Measurements from ENCODE around the gene KCNA5.
A peak's percentile ranks its signal among the peaks of the same experiment; 100 is the strongest.

Gene KCNA5

DNA sequence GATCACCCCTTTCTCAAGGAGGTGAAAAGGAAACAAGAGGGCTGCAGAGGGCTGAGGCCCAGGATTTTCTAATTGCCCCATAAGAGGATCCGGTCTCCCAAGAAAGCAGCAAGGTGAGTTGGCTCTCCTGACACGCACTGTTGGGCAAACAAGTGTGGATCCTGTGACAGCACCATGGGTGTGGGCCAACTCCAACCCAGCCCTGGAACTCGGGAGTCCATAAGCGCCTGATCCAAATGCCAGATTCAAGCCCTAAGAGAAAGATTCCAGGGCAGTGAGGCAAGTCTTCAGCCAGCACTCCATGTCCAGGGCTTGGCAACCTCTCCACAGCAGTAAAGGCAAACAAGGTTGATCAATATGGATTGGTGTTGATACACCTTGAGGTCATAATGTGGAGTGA lies 33.1 kb downstream of the KCNA5 start:
- no peak overlapping the region for H3K9ac ChIP-seq (ENCODE audit: low read depth, low read length, poor library complexity)
- no peak overlapping the region for H3K14ac ChIP-seq (ENCODE audit: low read length)

DNA sequence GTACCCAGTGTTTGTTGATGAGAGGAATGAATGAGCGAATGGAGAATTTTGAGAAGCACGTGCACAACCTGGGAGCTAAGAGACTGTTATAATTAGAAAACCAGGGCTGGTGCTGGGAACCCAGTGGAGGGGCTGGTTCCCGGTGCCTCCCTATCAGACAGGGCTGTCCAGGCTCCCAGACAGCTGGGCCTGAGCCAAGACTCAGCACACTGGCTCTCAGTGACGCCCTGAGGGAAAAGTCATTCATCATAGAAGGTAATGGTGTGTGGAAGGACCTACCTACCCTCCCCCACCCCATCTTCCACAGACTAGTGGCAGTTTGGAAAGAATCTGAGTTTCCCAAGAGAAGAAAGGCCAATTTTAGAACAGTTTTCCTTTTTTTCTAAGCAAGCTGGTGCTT lies 34.7 kb downstream of the KCNA5 start:
- H3K4me2 ChIP-seq (ENCODE audit: insufficient read depth, low read length, poor library complexity, severe bottlenecking): no peak overlapping the region
- DNase-seq (ENCODE audit: low spot score): no peak
- no peak overlapping the region for H3K4ac ChIP-seq (ENCODE audit: low read length)
- no CpG with 5 or more reads among the region's 4 CpGs for WGBS, 2 donors (ENCODE audit: extremely low coverage in 2 of 2, insufficient read length in 2 of 2, insufficient replicate concordance in 1 of 2)
- H3K4me3 ChIP-seq (ENCODE audit: low read length in 2 of 2): no peak overlapping the region
- no peak overlapping the region for H3K23ac ChIP-seq (ENCODE audit: low read depth, low read length, poor library complexity)
- peaks cover 0 to 2% of the 10 kb centered on the region in 2 donors for H3K4me1 ChIP-seq (ENCODE audit: control insufficient read depth in 2 of 2, insufficient read depth in 1 of 2, low read depth in 1 of 2, low read length in 2 of 2)
- H3K9ac ChIP-seq (ENCODE audit: low read depth, low read length, poor library complexity): no peak overlapping the region
- no peaks in the 10 kb centered on the region for H3K9me3 ChIP-seq (replicated peaks in 1 of 2; ENCODE audit: control insufficient read depth in 2 of 2, insufficient read depth in 1 of 2, low read depth in 1 of 2, low read length in 2 of 2)
- no peak overlapping the region for H4K8ac ChIP-seq (ENCODE audit: low read depth, low read length)
- H3K18ac ChIP-seq (ENCODE audit: low read length): no peak overlapping the region
- H4K91ac ChIP-seq (ENCODE audit: low read depth, low read length, poor library complexity): no peak overlapping the region
- H3K79me1 ChIP-seq (ENCODE audit: low read depth, low read length): no peaks in the 10 kb centered on the region
- H3K27ac ChIP-seq (replicated peaks; ENCODE audit: low read length): no peak overlapping the region
- H3K14ac ChIP-seq (ENCODE audit: low read length): no peak overlapping the region
- no peak overlapping the region for H2BK120ac ChIP-seq (ENCODE audit: low read depth, low read length)
- H2AFZ ChIP-seq (ENCODE audit: low read length): no peak overlapping the region
- H3K27me3 ChIP-seq (ENCODE audit: control insufficient read depth in 3 of 3, insufficient read depth in 3 of 3, low read depth in 1 of 3, low read length in 3 of 3): peaks cover 0 to 10% (median 0%) of the 10 kb centered on the region in 3 experiments
- H2BK15ac ChIP-seq (ENCODE audit: low read length): no peak overlapping the region
- no peak overlapping the region for H2BK5ac ChIP-seq (ENCODE audit: low read length)
- H2BK12ac ChIP-seq (ENCODE audit: low read length): no peak overlapping the region
- no peak overlapping the region for H2AK5ac ChIP-seq (ENCODE audit: low read depth, low read length)
- no peaks in the 10 kb centered on the region for H3K36me3 ChIP-seq (replicated peaks in 1 of 2; ENCODE audit: control insufficient read depth in 2 of 2, insufficient read depth in 2 of 2, low read length in 2 of 2)

More for the DNA sequence above, 33.1 kb downstream of the KCNA5 start:
- no peak overlapping the region for H3K4me2 ChIP-seq (ENCODE audit: insufficient read depth, low read length, poor library complexity, severe bottlenecking)
- H4K8ac ChIP-seq (ENCODE audit: low read depth, low read length): no peak overlapping the region
- no peak overlapping the region for H2AFZ ChIP-seq (ENCODE audit: low read length)
- no peak overlapping the region for H4K91ac ChIP-seq (ENCODE audit: low read depth, low read length, poor library complexity)
- H3K79me1 ChIP-seq (ENCODE audit: low read depth, low read length): no peaks in the 10 kb centered on the region
- no peak overlapping the region for H3K18ac ChIP-seq (ENCODE audit: low read length)
- H3K4me3 ChIP-seq (ENCODE audit: low read length in 2 of 2): no peak overlapping the region
- H2BK120ac ChIP-seq (ENCODE audit: low read depth, low read length): no peak overlapping the region
- no peak overlapping the region for H2BK15ac ChIP-seq (ENCODE audit: low read length)
- DNase-seq (ENCODE audit: low spot score): no peak
- peaks cover 0 to 2% of the 10 kb centered on the region in 2 donors for H3K4me1 ChIP-seq (ENCODE audit: control insufficient read depth in 2 of 2, insufficient read depth in 1 of 2, low read depth in 1 of 2, low read length in 2 of 2)
- no peak overlapping the region for H3K23ac ChIP-seq (ENCODE audit: low read depth, low read length, poor library complexity)
- H3K36me3 ChIP-seq (replicated peaks in 1 of 2; ENCODE audit: control insufficient read depth in 2 of 2, insufficient read depth in 2 of 2, low read length in 2 of 2): no peaks in the 10 kb centered on the region
- no peak overlapping the region for H3K27ac ChIP-seq (replicated peaks; ENCODE audit: low read length)
- H3K9me3 ChIP-seq (replicated peaks in 1 of 2; ENCODE audit: control insufficient read depth in 2 of 2, insufficient read depth in 1 of 2, low read depth in 1 of 2, low read length in 2 of 2): no peaks in the 10 kb centered on the region
- WGBS, 2 donors (ENCODE audit: extremely low coverage in 2 of 2, insufficient read length in 2 of 2, insufficient replicate concordance in 1 of 2): no CpG with 5 or more reads among the region's 4 CpGs
- no peak overlapping the region for H3K4ac ChIP-seq (ENCODE audit: low read length)
- H2BK12ac ChIP-seq (ENCODE audit: low read length): no peak overlapping the region
- H2AK5ac ChIP-seq (ENCODE audit: low read depth, low read length): no peak overlapping the region
- H3K27me3 ChIP-seq (ENCODE audit: control insufficient read depth in 3 of 3, insufficient read depth in 3 of 3, low read depth in 1 of 3, low read length in 3 of 3): peaks cover 0 to 10% (median 0%) of the 10 kb centered on the region in 3 experiments
- no peak overlapping the region for H2BK5ac ChIP-seq (ENCODE audit: low read length)

DNA sequence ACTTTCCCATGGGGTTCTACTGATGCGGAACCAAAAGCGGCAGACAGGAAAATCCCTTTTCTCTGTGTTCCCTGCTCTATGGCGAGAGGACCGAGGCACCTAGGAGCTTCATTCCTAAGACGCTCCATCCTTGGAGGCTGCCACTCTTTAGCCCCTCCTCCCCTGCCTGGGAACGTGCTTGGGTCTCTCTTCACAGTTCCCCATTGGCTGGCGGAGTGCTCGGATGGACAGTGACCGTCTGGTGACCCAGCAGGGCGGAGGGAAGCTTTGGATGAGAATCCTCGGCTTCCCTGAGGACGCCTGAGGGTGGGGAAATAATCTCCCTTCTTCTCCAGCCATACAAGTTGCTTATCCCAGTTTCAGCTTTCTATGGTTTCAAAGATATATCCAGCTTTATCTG lies 37.3 kb downstream of the KCNA5 start:
- Histone ChIP-seq H3K79me1 (ENCODE audit: low read depth, low read length) (no peaks in the 10 kb centered on the region), H3K4me2 (ENCODE audit: insufficient read depth, low read length, poor library complexity, severe bottlenecking) (no peak overlapping the region), H3K27me3 (ENCODE audit: control insufficient read depth in 3 of 3, insufficient read depth in 3 of 3, low read depth in 1 of 3, low read length in 3 of 3) (peaks cover 0 to 10% (median 0%) of the 10 kb centered on the region in 3 experiments), H3K9ac (ENCODE audit: low read depth, low read length, poor library complexity) (no peak overlapping the region), H4K91ac (ENCODE audit: low read depth, low read length, poor library complexity) (no peak overlapping the region), H3K4me3 (ENCODE audit: low read length in 2 of 2) (no peak overlapping the region), H2BK5ac (ENCODE audit: low read length) (no peak overlapping the region), H4K8ac (ENCODE audit: low read depth, low read length) (no peak overlapping the region), H3K4me1 (ENCODE audit: control insufficient read depth in 2 of 2, insufficient read depth in 1 of 2, low read depth in 1 of 2, low read length in 2 of 2) (peaks cover 0 to 2% of the 10 kb centered on the region in 2 donors), H3K9me3 (replicated peaks in 1 of 2; ENCODE audit: control insufficient read depth in 2 of 2, insufficient read depth in 1 of 2, low read depth in 1 of 2, low read length in 2 of 2) (no peaks in the 10 kb centered on the region), H3K4ac (ENCODE audit: low read length) (no peak overlapping the region), H3K23ac (ENCODE audit: low read depth, low read length, poor library complexity) (no peak overlapping the region), H2BK15ac (ENCODE audit: low read length) (no peak overlapping the region), H2BK12ac (ENCODE audit: low read length) (no peak overlapping the region), H2BK120ac (ENCODE audit: low read depth, low read length) (no peak overlapping the region), H2AFZ (ENCODE audit: low read length) (no peak overlapping the region), H3K36me3 (replicated peaks in 1 of 2; ENCODE audit: control insufficient read depth in 2 of 2, insufficient read depth in 2 of 2, low read length in 2 of 2) (no peaks in the 10 kb centered on the region), H2AK5ac (ENCODE audit: low read depth, low read length) (no peak overlapping the region), H3K27ac (replicated peaks; ENCODE audit: low read length) (no peak overlapping the region), H3K14ac (ENCODE audit: low read length) (no peak overlapping the region), H3K18ac (ENCODE audit: low read length) (peak overlapping the region; percentile 40)
- WGBS, 2 donors (ENCODE audit: extremely low coverage in 2 of 2, insufficient read length in 2 of 2, insufficient replicate concordance in 1 of 2): no CpG with 5 or more reads among the region's 12 CpGs
- no peak for DNase-seq (ENCODE audit: low spot score)

DNA sequence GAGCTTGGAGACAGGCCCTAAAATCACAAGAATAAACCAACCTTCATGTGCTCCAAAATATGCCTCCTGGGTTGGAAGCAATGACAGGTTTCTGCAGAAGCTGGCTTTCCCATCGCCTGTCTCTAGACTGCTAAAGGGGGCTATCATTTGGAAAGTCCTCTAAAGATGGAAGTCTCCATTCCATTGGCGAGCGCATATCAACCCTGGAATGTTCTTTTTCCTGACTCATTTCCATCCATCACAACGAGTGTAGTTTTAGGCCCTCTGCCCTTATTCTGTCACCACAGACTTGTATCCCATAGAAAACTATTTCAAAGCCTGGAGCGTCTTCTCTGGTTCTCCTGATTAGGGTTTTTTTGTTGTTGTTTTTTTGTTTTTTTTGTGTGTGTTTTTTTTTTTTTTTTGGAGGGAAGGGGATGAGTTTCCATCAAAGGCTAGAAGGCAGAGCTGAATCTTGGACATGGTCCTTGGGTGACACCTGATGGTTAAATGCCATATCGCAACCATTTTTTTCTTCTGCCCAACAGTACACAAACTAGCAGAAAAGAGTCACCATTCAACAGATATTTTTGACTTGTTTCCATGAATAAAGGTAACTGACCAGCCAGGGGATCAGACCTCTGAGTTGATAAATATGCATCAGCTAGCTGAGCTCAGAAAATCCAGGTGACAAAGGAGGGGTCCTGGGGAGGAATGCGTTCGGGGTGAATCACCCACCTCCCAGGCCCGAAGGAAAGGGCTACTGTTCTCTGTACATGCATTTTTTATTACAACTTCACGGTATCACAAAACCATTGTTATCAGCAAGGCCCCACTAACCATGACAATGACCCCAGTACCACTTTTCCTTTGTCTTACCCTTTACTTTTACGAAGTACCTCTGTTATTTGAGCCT lies 40.5 kb downstream of the KCNA5 start:
- H3K9ac ChIP-seq (ENCODE audit: low read depth, low read length, poor library complexity): no peak overlapping the region
- H3K4me2 ChIP-seq (ENCODE audit: insufficient read depth, low read length, poor library complexity, severe bottlenecking): no peak overlapping the region
- H3K4me1 ChIP-seq (ENCODE audit: control insufficient read depth in 2 of 2, insufficient read depth in 1 of 2, low read depth in 1 of 2, low read length in 2 of 2): peaks cover 0 to 4% of the 10 kb centered on the region in 2 donors
- no peak overlapping the region for H2AFZ ChIP-seq (ENCODE audit: low read length)
- no peak overlapping the region for H3K27ac ChIP-seq (replicated peaks; ENCODE audit: low read length)
- H4K8ac ChIP-seq (ENCODE audit: low read depth, low read length): no peak overlapping the region
- no peak overlapping the region for H2BK15ac ChIP-seq (ENCODE audit: low read length)
- H3K79me1 ChIP-seq (ENCODE audit: low read depth, low read length): no peaks in the 10 kb centered on the region
- peak; percentile 73 for DNase-seq (ENCODE audit: low spot score)
- H3K4me3 ChIP-seq (ENCODE audit: low read length in 2 of 2): no peak overlapping the region
- no CpG with 5 or more reads among the region's 11 CpGs for WGBS, 2 donors (ENCODE audit: extremely low coverage in 2 of 2, insufficient read length in 2 of 2, insufficient replicate concordance in 1 of 2)
- H2AK5ac ChIP-seq (ENCODE audit: low read depth, low read length): no peak overlapping the region
- no peak overlapping the region for H4K91ac ChIP-seq (ENCODE audit: low read depth, low read length, poor library complexity)
- H2BK5ac ChIP-seq (ENCODE audit: low read length): no peak overlapping the region
- no peak overlapping the region for H3K18ac ChIP-seq (ENCODE audit: low read length)
- no peak overlapping the region for H3K14ac ChIP-seq (ENCODE audit: low read length)
- no peak overlapping the region for H3K23ac ChIP-seq (ENCODE audit: low read depth, low read length, poor library complexity)
- no peaks in the 10 kb centered on the region for H3K36me3 ChIP-seq (replicated peaks in 1 of 2; ENCODE audit: control insufficient read depth in 2 of 2, insufficient read depth in 2 of 2, low read length in 2 of 2)
- H3K27me3 ChIP-seq (ENCODE audit: control insufficient read depth in 3 of 3, insufficient read depth in 3 of 3, low read depth in 1 of 3, low read length in 3 of 3): no peaks in the 10 kb centered on the region
- no peaks in the 10 kb centered on the region for H3K9me3 ChIP-seq (replicated peaks in 1 of 2; ENCODE audit: control insufficient read depth in 2 of 2, insufficient read depth in 1 of 2, low read depth in 1 of 2, low read length in 2 of 2)
- no peak overlapping the region for H3K4ac ChIP-seq (ENCODE audit: low read length)
- H2BK120ac ChIP-seq (ENCODE audit: low read depth, low read length): no peak overlapping the region
- no peak overlapping the region for H2BK12ac ChIP-seq (ENCODE audit: low read length)
